ENCODE data around the gene PRX.
A peak's percentile ranks its signal among the peaks of the same experiment; 100 is the strongest.
"Not testable (repeated sequence)": the region's sequence is repeated elsewhere in the genome, so short reads cannot be mapped to it uniquely, and the experiment has no call there.

Gene PRX

DNA sequence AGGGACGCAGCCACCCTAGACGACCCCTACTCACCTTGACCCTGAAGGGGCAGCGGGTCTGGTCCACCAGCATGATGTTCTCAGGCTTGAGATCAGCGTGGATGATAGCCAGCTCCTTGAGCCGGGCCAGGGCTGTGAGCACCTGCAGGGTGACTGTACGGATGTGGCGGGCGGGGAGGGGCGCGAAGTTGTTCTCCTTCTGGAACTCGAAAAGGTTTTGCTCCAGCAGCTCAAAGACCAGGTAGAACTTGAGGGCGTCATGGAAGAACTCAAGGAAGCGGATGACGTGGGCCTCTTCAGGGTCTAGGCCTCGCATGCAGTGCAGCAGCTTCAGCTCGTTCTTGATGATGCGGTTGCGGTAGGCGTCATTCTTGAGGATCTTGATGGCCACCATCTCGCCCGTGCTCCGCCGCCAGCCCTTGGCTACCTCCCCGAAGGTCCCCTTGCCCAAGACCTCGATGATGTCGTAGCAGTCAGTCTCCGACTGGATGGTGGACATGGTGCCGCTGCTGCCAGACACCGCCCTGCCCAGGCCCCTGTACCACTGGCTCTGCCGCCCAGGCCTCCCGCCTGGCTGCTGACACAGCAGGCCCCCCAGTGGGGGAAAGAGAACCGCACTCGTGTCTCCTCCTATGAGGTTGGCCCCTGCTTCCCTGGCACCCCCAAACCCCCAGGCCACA is 23.6 kb downstream of the PRX start:
- no peak for DNase-seq

DNA sequence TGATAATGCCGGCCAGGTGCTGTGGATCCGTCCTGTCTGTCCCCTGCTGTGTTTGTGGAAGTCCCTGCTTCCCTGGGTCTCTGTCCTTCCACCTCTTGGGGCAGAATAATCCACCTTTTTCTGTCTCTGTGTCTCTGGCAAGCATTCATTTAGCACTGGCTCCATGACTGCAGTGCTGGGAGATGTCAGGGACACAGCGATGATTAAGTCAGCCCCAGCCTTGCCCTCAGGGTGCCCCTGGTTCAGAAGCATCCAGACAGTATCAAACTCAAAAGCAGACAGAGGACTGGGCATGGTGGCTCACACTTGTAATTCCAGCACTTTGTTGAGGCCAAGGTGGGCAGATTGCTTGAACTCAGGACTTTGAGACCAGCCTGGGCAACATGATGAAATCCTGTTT is 24.7 kb downstream of the PRX start:
- DNase-seq, result no peak

DNA sequence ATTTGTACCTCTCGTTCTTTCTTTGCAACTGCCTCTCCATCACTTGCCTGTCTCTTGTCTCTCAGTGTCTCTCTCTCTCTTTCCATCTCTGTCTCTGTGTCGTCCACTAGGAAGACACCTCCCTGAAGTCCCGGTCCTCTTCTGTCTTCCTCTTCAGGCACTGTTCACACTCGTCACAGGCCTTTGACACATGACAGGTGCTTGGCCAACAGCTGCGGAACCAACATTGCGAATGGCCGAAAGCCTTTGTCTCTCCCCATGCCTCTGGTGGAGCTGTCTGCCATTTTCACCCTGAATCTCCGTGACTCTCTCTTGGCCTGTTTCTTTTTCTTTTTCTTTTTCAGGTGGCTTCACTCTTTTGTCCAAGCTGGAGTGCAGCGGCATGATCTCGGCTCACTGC is 26.0 kb downstream of the PRX start:
- DNase-seq, result no peak

DNA sequence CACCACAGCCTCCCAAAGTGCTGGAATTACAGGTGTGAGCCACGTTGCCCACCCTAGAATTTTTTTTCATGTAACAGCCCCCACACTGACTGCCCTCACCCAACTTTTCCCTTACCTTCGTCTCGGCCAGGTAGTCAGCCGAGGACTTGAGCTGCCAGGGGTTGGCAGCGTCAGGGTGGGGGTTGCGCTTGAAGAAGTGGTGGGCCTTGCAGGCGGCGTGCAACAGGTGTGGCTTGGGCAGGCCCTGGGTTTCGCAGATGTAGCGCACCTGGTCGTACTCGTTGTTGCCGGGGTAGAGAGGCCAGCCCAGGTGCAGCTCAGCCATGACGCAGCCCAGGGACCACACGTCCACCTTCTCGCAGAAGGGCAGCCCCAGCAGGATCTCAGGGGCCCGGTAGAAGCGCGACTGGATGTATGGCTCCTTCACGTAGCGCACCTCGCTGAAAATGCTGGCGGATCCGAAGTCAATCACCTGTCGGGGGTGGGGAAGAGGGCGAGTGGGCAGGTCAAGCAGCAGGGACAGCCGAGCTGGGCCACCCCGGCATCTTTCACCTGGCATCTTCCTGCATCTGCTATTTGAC is 29.4 kb downstream of the PRX start:
- no peak for DNase-seq

DNA sequence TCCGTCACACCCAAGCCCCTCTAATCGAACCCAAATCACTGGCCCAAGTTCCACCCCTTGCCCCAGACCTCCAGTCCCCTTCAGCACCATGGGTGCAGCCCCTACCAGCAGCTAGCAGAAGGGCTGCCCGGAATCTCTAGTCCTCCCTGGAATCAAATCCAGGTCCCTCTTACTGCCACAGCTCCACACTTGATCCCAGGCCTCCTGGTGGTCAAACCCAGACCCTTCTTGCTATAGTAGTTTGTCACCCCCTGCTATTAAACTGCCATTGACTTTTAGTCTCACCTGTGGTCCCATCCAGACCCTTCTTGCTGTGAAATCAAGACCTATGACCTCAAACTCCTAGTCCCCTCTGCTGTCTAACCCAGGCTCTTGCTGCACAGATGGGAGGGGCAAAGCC is 31.9 kb downstream of the PRX start:
- DNase-seq, result no peak

DNA sequence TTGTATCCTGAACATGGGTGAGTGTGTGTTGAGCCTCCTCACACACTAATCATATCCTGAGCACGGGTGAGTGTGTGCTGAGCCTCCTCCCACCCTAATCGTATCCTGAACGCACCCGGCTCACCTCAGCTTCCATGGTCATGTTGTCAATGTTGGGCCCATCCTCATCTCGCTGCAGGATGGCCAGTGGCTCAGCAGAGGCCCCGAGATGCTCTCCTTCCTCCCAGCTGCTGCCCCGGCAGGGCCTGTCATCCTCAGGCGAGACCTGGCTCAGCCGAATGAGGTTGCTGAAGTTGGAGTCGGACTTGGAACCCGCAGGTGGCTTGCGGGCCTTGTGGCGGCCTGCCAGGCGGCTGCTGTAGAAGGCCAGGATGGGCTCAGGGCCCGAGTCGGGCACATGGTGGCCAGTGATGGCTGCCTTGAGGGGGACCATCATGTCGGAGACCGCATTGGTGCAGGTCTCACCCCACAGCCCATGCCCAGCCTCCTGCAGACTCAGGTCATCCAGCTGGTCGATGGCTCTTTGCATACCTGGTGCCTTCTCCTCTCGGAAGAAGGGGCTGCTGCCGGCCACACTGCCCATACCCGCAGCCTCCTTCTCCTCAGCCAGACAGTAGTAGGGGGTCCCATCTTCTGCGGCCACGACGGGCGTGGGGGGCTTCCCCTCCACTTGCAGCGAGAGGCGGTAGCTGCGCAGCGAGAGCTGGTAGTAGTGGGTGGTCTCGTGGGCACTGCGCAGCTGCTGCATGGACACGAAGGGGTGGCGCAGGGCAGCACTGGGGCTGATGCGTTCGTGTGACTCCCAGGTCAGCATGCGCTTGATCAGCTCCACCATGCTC is 32.8 kb downstream of the PRX start:
- no peak for DNase-seq

DNA sequence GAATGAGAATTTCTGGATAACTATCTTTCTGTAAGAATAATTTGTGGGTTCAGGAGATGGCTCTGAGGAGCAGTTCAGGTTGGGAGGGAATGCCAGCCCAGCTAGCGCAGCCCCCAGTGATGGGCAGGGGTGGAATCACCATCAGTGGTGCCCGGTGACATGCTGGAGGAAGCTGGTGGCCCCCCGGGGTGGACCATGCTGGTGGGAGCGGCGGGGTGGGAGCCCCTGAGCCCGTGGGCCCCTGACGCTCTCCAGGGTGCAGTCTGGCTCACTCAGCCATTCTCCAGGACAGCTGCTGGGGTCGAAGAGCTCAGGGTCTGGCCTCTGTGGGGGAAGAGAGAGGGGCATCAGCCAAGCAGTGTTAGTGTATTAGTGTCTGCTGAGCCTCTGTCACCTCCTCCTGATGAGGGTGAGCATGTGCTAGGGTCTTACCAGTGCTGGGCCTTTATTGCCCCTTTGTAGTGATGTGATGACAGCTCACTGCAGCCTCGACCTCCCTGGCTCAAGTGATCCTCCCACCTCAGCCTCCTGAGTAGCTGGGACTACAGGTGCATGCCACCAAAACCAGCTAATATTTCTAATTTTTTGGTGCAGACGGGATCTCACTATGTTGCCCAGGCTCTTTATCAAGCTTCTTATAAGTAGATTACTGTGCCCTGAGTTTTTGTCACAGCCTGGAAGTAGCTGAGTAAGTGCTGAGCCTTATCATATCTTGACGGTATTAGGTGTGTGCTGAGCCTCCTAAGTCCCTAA is 33.6 kb downstream of the PRX start:
- no peak for DNase-seq

DNA sequence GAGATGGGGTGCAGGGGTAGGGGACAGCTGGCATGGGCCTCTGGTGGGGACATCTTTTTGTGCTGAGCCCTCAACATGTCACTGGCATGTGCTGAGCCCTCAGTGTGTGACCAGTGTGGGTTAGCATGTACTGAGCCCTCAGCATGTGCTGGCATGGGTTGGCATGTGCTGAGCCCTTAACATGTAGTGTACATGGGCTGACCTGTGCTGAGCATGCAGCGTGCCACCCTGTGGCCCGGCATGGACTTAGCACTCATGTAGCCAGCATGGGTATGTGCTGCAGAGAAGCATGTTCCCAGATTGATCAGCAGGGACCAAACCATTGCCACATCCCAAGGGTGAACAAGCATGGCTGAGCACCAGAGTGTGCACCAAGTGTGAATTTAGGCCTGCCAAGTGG is 34.7 kb downstream of the PRX start:
- DNase-seq, result no peak

DNA sequence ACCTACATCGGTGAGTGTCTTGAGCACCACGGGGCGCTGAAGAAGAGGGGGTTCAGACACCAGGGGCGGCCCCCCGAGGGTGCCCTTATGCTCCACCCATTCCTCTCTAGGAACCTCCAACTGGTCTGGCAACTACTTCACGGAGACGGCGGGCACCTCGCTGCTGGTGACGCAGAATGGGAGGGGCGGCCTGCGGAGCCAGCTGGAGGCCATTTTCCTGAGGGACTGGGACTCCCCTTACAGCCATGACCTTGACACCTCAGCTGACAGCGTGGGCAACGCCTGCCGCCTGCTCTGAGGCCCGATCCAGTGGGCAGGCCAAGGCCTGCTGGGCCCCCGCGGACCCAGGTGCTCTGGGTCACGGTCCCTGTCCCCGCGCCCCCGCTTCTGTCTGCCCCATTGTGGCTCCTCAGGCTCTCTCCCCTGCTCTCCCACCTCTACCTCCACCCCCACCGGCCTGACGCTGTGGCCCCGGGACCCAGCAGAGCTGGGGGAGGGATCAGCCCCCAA is 35.2 kb downstream of the PRX start:
- no peak for DNase-seq

DNA sequence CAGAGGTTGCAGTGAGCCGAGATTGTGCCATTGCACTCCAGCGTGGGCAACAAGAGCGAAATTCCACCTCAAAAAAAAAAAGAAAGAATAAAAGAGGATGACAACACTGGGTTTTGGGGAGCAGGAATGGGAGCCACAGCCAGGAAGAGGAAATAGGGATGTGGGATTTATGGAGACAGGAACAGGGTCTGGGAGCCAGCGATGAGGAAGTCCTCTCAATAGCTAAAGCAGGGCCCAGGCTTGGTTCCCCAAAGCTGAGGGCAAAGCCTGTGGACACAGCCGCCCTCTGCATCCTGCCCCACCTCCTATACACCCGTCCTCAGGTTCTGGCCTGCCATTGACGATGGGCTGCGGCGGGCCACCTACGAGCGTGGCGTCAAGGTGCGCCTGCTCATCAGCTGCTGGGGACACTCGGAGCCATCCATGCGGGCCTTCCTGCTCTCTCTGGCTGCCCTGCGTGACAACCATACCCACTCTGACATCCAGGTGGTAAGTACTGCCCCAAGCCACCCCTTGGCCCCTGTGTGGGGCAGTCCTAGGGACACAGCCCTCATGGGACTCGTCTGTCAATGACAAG is 36.8 kb downstream of the PRX start:
- no peak for DNase-seq

DNA sequence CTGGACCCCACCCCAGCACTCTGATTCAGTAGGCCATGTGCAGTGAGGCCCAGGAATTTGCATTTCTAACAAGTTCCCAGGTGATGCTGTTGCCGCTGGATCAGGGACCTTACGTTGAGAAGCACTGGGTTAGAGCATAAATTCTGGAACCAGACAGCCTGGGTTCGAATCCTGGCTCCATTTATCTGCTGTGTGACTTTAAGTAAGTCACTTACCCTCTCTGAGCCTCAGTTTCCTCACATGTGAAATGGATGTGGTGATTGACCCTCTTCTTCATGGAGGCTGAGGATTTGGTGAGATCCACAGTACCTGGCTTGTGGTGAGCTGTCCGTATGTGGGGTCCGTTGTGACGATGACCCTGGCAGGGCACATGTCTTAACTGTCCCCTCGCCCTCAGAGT is 39.1 kb downstream of the PRX start:
- no peak for DNase-seq

DNA sequence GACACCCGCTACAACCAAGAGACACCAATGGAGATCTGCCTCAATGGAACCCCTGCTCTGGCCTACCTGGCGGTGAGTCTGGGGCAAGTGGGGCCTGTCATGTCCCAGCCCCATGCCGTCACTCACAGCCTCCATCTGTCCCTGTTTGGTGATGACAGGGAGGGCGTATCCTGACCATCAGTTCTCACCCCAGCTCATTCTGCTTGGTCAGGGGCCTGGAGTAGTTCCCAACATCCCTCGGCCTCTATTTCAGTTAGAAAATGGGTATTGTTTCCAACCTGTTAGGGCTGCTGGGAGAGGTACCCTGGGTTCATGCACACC is 41.4 kb downstream of the PRX start:
- DNase-seq, result no peak

DNA sequence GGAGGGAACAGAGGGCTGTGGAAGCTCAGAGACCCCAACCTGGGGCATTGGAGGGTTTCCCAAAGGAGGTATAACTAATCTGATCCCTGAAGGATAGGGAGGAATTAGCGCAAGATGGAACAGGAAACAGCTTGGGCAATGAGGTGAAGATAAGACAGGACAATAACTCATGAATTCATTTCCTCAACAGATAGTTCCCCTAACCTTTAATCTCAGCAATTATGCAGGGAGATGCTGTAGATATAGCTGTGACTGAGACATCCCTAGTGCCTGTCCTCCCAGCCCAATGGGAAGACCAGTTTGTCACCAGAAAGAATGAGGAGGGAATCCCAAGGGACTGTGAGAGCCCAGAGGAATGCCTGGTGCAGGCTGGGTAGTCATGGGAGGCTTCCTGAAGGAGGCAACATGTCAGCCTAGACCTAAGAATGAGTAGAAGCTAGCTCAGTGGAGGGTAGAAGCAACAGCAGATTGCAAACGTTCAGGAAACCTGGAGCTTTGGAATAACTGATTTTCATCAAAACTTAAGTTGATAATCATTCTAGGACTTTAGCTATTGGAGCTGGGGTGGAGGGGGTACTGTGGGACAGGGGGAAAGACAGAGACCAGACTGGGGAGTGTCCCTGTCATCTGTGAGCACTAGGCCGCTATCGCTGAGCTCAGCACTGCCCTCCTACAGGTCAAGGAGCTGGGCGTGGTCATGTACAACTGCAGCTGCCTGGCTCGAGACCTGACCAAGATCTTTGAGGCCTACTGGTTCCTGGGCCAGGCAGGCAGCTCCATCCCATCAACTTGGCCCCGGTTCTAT is 42.0 kb downstream of the PRX start:
- DNase-seq, result no peak

DNA sequence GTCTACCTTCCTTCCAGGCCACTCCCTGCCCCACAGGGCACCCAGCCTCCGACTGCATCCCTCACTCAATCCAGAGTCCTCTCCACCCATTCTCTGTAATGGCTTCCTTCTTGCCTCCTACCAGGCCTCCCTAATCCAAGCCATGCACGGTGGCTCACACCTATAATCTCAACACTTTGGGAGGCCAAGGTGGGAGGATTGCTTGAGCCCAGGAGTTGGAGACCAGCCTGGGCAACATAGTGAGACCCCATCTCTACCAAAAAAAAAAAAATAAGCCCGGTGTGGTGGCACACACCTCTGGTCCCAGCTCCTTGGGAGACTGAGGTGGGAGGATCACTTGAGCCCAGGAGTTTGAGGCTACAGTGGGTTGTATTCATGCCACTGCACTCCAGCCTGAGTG is 42.9 kb downstream of the PRX start:
- DNase-seq, result not testable (repeated sequence)

DNA sequence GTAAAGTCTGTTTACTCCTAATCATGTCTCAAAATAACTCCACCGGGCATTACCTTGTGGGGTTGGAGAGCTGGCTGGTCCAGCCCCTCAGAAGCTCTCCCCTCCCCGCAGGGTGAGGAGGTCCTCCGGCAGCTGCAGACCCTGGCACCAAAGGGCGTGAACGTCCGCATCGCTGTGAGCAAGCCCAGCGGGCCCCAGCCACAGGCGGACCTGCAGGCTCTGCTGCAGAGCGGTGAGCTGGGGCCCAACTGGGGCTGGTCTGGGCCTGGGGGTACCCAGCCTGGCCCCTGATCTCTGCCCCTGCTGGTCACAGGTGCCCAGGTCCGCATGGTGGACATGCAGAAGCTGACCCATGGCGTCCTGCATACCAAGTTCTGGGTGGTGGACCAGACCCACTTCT is 43.4 kb downstream of the PRX start:
- DNase-seq, result no peak

DNA sequence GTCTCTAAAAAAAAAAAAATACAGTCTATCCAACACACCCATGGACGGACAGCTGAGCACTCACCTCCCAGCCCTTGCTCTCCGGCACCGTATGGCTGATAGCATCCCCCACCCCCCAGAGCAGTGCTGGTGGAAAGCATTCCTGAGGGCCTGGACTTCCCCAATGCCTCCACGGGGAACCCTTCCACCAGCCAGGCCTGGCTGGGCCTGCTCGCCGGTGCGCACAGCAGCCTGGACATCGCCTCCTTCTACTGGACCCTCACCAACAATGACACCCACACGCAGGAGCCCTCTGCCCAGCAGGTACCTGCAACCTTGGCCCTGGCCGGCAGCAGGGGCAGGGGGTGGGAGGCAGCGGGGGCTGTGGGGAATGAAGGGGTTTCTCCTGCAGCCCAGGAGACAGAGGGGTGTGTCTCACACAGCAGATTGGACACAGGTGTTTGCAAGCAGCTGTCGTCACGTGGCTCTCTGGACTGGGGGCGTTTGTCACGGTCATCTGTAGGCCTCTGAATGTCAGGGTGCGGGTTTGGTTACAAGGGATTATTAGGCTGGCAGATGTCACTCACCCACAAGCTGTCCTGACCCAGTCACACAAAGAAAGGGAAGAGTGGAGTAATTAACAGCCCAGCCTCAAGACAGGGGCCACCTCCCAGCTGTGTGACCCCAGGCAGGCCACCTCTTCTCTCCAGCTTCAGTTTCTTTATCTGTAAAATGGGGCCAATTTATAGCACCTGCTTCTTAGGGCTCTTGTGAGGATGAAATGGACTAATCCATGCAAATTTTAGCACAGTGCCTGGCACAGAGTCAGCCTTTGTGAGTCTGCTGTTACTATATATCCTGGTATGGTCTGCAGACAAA is 45.4 kb downstream of the PRX start:
- no peak for DNase-seq

DNA sequence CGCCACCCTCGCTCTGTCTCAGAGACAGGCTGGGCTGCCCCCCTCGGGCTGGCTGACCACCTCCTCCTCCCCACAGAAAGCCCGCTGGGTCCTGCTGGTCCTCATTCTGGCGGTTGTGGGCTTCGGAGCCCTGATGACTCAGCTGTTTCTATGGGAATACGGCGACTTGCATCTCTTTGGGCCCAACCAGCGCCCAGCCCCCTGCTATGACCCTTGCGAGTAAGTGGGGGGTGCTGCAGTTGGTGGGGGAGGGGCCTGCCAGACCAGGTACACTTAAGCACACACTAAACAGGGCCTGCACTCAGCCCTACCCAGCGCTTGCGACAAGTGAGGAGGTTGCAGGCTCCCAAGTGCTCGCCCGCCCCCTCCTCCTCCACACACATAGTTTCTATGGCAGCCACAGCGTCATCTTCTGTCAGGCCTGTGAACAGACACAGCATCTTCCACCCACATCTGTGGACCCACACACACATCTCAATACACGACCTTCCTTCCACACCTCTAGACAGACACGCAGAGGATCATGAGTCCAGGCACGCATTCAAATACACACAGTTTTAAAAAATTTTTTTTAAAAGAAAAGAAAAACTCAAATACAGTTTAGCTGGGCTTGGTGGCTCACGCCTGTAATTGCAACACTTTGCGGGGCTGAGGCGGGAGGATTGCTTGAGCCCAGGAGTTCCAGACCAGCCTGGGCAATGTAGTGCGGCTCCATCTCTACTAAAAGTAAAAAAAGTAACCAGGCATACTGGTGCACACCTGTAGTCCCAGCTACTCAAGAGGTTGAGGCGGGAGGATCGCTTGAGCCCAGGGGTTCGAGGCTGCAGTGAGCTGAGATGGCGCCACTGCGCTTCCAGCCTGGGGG is 46.2 kb downstream of the PRX start:
- no peak for DNase-seq

DNA sequence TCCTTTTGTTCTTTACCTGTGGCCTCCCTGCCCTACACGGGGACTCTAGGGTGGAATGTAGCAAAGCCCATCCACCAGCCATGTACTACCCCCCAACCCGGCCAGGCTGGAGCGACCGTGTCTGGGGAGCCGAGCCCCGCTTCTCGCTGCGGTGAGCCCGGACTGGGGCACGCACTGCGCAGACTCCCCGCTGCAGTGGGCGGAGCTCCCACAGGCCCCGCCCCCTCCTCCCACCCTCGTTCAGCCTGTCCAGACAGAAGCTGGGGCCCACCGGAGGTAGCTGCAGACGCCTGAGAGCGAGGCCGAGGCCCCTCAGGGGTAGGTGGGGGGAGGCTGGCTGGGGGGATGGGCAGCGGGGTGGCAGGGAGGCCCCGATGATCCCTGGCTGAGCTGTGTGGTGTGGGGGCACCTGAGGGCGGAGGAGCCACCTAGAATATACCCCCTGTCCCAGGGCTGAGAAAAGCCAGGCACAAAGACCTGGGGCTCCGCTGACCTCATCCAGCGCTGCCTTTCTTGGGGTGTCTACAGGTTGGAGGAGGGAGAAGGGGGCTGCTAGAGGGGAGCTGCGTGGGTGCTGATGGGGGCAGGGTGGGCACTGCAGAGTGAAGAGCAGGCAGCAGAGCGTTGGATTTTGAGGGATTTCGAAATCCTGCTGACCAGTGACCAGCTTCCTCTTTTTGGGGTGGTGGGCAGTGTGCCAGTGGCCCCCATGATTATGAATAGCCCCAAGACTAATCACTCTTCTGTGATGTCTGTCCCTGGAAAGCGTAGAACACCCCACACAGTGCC is 47.4 kb downstream of the PRX start:
- DNase-seq, result peak; percentile 22

DNA sequence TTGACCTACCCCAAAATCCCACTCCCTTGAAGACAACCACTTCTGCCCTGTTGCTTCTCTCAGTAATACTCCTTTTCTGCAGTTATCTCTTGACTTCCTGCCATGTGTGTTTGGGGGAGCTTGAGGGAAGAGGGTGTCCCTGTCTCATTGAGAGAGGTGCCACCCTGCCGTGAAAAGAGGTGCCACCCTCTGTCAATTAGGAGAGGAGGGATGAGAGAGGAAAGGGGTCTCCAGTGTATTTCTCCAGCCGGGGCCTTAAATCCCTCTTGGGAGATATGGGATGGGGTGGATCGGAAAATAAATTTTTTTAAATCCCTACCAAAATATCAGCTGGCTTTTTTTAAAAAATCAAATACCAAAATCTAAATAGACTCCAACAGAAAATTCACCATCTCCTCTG is 48.2 kb downstream of the PRX start:
- DNase-seq, result no peak

Measured in NCI-H226 (cell line).